Measurements from ENCODE around the gene RAF1.

GRCh38 chr3:12679468-12679867 lies 15.6 kb upstream of the RAF1 start:
- TF ChIP-seq CTCF (IDR thresholded peaks at IDR 0.05), result no peak
- no peak for TF ChIP-seq POLR2A (IDR thresholded peaks at IDR 0.05)
